ENCODE results near the gene UTP25.
"Not testable (repeated sequence)": the region's sequence is repeated elsewhere in the genome, so short reads cannot be mapped to it uniquely, and the experiment has no call there.

The UTP25 gene

DNA sequence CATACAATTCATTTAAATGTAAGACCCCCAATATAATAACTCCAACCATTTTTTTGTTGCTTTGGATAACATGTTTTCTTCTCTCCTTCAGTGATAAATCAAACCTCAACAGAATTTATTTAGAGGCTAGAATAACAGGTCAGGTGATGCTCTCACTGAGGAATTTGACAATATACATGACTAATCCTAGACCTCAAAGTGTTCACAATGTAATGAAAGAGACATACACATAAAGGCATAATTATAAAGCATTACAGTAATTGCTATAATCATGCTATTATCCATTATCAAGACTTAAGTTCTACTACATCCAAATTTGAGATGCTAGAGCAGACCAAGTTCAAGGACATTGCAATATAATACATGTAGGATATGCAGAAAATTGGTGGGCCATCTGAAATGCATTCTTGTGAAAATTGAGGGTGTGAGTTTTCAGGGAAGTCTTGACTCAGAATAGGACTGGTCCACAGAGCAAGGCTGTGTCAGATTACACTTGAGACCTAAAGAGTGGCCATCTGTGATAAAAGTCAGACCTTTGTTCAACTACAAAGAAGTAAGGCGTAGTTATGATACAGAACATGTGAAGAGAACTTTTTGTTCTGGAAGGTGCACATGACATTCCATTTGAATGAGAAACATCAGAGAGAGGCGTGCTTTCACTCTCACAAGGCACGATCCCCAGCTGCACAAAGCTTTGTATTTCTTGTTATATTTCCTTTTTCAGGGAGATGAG, 45.5 kb downstream of the UTP25 start:
- DNase-seq (ENCODE audit: low spot score) = no peak

DNA sequence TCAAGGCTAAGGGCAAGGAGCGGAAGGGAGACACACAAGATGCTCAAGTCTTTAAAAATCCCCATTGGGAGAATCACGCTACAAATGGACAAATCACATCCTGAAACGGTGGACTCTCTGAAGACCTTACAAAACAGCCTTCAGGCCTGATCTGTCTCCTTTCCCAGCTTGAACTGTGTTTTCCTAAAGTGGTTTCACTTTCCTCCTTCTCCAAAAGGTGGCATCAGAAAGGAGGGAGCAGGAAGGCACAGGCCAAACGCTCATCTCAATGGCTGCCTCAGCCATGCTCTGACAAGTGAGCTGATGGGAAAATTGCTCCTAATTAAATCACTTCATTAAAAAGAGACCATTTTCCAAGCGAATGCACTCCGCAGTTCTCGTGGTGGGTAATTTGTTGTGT, 47.7 kb downstream of the UTP25 start:
- no peak for DNase-seq (ENCODE audit: low spot score)

DNA sequence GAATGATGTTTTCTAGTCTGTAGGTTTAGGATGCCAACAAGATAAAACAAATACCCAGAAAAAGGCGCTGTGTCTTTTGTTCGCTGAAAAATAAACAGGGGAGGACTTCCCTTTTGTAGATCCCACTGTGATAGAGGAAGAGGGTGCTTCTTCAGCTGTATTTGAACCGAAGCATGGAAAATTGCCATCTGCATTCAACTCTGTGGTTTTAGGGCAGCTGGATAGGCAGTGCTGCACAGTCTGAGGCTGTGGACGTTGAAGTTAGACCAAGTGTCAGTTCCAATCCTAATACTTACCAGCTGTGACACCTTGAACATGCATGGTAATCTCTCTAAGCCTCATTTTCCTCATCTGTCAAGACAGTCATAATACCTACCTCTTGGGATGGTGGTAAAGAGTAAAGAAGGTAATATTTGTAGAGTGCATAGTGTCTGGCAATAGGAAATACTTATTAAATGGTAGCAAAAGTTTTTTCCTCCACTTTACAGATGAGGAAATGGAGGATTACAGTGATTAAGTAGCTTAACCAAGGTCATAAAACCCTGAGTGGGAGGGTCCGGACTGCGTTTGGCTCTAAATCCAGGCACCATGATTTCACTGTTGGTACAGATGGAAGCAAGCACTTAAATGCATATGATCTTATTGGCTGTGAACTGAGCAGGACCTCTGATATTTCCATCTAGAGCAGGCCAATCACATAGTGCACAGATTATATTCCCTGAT, 48.5 kb downstream of the UTP25 start:
- no peak for DNase-seq (ENCODE audit: low spot score)

DNA sequence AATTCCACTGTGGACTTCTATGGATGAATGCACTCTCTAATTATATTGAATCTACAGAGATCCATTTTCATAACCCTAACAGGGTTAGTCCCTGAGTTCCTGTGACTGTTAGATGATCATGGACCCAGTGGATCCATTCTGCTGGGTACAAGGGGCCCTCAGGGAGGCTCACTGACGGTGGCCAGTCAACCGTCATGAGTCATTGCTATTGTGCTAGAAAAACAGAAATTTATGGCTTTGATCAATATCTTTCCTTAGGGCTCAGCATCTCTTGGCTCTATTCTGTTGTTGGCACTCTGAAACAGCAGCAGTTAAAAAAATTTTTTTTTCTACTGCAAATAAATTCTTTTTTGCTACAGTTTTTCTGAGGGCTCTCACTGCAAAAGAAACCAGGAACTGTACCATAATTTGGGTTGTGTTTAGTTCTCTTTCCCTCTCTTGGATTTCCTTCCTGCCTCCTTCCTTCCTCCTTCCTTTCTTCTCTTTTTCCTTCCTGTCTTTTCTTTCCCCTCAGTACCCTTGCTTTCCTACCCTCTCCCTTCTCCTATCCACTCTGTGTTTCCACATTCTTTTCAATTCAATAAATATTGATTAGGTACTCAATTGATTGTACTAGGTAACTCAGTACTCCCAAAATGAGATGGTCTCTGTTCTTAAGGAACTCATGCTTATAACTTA, 49.5 kb downstream of the UTP25 start:
- no peak for DNase-seq (ENCODE audit: low spot score)

DNA sequence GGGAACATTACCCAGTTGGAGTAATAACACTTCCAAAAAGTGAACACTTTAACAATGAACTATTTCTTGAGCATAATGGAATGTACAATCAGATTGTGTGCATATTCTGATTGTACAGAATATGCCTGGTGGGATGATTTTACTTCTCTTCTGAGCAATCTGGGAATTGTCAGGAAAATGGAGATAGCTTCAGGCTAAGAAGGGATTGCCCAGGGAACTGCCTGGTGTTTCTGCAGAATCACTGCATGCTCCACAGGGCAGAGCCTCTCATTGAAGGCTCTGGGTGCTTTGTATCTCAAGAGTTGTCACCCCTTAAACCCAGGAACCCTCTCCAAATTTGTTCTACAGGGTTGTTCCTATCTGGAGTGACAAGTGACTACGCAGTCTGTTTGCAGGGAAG, 51.2 kb downstream of the UTP25 start:
- DNase-seq (ENCODE audit: low spot score) = no peak

DNA sequence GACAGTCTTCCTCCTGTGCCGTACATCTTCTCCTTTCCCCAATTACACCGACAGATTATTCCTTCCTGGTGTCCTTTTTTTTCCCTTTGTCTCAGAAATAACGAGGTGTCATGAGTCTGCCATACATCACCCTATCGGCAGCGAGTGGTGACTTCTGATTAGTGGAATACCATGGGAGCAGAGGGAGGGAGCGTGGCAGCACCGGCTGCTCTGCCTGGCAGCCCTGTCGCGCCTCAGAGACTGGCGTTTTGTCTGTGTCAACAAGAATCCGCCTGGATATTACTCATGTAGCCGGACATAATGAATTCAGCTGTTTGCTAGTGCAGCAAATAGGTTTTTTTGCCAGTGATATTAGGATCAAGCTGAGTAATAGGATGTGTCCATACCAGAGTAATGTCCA, 51.8 kb downstream of the UTP25 start:
- DNase-seq (ENCODE audit: low spot score) = no peak

DNA sequence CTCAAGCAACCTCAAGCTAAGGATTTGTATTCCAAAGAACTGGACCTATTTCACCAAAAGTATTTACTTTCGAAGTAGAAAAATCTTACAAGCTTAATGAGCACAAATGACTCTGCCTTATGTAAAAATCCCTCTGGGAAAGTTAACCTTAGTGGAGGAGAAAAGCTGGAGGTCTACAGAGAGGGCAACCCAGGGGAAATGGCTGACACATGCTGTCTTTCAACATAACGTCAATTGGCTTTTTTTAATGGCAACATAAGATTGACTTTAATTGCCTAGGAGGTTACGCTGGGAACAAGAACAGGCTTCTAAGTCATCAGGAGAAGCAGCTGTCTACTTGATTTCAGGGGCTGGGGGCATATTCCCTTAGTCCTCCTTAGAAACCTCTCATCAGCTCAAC, 52.3 kb downstream of the UTP25 start:
- DNase-seq (ENCODE audit: low spot score) = no peak

DNA sequence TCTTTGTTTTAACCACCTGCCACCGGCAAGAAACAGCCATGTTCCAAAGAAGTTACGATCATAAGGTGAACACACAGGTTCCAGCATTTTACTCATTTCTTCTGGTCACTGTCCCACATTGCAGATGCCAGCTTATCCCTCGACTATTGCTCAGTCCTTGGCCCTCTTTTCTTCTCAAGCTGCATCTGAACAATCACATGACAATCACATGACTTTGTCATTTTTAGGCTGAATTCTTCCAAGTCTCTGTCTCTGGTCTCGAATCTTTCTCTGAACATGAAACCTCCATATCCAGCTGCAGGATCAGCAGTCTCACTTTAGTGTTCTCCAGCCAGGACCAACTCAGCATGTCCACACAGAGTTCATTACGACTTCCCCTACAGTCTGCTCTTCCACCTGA, 53.8 kb downstream of the UTP25 start:
- no peak for DNase-seq (ENCODE audit: low spot score)

DNA sequence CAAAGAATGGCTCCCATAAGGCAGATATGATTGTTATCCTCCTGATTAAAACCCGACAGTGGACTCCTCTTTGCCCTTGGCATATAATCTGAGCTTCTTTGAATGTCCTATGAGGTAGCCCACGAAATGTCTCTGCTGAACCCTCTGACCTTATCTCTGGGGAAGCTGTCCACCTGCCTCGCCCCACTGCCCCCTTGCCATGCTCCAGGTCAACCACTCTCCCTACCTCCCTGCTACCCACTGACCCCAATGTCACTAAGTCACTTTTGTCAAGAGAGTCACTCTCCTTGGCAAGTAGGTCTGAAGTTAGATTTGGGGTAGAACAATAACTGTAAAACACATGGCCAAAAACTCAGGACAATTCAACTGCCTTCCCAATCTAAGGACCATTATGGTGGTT, 54.5 kb downstream of the UTP25 start:
- DNase-seq (ENCODE audit: low spot score) = no peak

DNA sequence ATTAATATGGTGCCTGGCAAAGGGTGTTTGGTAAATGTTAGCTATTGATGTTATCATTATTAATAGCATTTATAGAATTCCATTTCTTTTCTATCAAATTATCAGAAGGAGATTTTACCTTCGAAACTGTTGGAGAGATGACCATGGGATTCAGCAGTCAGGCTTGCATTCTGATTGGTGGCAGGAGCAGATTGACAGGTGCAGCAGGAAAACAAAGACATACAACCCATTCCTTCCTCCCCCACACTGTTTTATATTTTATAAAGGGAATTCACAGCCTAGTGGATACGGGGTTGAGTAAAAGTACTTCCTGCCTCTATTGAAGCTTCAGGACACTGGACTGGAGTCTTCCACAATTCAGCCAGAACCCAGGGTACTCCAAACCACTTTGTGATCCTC, 55.2 kb downstream of the UTP25 start:
- DNase-seq (ENCODE audit: low spot score) = no peak

DNA sequence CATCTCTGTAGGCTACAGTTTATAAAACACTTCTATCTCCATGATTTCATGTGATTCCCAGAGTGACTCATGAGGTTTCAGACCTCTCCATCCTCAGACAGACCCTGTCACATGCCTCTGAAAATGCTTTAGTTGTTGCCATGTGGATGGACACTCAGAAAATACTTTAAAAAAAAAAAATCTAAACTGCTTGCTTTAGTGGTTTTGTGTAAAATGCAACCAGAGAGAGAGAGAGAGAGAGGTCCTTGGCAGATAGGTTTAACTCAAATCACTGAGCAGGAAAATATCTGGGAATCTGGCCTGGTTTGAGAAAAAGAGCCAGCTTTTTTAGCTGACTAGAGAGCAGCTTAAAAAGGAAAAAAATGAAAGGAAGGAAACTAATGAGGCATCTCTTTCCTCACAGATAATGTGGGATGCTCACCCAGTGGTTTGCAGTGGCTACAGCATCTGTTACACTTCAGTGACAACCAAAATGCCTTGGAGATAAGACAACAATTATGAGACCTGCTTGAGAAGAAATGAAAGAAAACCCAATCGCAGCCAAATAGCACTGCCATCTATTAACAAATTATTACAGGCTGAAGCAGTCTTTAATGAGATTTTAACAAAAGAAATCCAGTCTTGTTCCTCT, 55.7 kb downstream of the UTP25 start:
- no peak for DNase-seq (ENCODE audit: low spot score)

DNA sequence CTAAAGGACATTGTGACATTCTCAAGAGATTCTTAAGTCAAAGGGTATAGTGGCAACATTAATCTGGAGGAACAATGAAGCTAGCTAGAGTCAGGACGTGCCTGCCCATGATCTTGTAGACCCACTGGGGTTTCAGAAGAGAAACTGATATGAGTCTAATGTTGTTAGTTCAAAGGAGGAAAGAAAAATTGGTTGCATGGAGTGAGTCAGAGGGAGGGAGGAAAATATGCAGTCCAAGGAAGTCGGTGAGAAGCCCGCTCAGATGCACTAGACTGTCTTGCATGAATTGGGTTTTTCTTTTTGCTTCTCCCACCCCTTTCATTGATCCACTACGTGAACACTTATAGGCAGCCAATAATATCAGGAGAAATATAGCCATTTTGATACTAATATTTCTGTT, 56.5 kb downstream of the UTP25 start:
- no peak for DNase-seq (ENCODE audit: low spot score)

DNA sequence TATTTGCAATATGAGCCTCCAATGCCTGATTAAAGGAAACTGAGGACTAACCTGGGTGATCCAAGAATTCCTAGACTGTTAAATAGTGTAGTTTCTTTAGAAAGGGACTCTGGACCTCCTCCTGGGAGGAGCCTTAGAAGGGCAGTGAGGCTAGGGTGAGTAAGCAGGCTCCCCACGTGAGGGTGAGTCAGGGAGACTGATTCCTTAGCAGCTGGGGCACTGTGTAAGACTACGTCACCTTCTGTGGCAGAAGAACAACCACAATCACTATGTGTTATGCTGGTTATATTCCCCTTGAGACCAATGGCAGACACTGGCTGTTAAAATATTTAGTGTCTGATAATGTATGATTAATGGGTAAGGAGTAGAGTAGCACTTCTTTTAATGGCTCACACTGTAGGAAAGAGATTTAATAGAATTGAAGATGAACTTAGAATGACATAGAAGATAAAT, 56.9 kb downstream of the UTP25 start:
- no peak for DNase-seq (ENCODE audit: low spot score)

DNA sequence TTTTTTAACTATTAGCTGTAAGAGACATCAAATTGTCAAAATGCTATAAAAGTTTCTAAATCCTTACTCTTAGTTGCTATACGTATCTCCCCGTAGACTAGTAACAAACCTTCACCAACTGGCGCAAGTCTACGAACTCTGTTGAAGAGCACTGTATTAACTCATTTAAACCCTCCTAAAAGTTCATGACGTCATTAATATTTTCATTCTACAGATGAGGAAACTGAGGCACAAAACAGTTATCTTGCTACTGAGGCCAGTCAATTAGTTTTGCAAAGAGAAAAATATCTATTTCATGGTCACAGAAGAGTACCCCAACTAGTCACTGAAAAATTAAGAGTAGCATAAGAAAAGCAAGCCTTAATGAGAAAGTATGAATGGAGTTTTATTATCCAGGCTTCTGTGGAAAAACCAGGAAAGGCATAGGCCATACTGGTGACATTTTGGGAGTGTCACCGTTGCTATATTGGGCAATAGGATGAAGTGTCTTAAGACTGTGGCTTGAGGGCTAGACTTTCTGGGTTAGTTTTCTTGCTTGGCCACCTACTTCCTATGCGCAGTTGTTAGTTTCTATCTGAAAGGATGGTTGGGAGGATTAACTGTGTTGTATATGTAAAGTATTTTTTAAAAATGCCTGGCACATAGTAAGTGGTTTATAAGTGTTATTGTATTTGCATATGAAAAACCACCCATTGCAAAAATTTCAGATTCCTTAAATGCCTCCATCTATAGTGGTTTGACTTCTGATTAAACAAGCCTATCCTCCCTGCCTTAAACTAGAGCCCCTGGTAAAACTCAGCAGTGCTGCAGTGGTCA, 57.8 kb downstream of the UTP25 start:
- no peak for DNase-seq (ENCODE audit: low spot score)

DNA sequence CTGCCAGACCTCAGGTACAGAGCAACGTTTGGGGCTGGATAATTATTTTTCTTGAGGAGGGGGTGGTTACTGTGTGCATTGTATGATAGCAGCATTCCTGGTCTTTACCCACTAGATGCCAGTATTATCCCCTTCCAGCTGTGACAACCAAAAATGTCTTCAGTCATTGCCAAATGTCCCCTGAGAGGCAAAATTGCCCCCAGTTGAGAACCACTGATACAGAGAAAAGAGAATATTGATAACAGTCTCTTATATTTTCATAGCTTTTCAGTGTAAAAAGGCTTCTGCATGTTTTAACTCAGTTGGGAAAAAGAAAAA, 58.4 kb downstream of the UTP25 start:
- no peak for DNase-seq (ENCODE audit: low spot score)

DNA sequence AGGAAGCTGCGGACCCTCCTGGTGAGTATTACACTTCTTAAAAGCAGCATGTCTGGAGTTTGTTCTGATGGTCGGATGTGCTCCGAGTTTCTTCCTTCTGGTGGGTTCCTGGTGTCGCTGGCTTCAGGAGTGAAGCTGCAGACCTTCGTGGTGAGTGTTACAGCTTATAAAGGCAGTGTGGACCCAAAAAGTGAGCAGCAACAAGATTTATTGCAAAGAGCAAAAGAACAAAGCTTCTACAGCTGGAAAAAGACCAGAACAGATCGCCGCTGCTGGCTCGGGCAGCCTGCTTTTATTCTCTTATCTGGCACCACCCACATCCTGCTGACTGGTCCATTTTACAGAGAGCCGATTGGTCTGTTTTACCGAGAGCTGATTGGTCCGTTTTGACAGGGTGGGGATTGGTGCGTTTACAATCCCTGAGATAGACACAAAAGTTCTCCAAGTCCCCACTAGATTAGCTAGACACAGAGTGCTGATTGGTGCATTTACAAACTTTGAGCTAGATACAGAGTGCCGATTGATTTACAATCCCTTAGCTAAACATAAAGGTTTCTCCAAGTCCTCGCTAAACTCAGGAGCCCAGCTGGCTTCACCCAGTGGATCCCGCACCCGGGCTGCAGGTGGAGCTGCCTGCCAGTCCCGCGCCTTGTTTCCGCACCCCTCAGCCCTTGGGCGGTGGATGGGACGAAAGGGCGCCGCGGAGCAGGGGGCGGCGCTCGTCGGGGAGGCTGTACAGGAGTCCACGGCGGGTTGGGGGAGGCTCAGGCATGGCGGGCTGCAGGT, 60.7 kb downstream of the UTP25 start:
- DNase-seq (ENCODE audit: low spot score) = not testable (repeated sequence)

DNA sequence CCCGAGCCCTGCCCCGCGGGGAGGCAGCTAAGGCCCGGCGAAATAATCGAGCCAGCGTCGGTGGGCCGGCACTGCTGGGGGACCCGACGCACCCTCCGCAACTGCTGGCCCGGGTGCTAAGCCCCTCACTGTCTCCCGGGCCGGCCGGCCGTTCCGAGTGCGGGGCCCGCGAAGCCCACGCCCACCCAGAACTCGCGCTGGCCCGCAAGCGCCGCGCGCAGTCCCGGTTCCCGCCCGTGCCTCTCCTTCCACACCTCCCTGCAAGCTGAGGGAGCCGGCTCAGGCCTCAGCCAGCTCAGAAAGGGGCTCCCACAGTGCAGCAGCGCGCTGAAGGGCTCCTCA, 61.3 kb downstream of the UTP25 start:
- no peak for DNase-seq (ENCODE audit: low spot score)

DNA sequence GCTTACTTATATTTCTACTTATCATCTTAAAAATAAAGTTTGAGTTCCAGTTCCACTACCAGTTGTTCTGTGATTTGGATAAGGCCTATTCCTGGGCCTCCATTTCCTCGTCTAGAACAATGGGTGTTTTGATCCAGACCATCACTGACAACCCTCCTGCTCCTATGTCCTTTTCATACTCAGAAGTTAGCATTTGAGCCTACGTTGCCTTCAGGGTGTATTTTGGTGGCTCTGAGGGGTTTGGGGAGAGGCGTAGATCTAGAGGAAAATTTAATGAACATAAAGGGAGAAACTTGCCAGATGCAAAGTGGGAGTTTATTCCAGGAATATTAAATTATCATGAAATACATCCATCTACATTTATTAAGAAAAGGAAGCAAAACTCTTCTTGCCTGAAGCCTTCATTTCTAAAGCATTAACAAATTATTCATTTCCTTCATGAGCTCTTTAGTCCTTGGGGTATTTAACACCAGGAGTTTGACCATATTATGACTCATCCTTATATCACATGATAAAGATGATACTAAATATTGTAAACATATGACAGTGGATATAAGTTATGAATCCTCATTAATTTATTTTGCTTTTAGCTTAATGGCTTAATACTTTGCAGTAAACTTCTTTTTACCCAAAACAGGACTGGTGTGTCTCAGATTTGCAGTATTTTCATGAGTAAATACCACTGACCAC, 63.0 kb downstream of the UTP25 start:
- DNase-seq (ENCODE audit: low spot score) = no peak

DNA sequence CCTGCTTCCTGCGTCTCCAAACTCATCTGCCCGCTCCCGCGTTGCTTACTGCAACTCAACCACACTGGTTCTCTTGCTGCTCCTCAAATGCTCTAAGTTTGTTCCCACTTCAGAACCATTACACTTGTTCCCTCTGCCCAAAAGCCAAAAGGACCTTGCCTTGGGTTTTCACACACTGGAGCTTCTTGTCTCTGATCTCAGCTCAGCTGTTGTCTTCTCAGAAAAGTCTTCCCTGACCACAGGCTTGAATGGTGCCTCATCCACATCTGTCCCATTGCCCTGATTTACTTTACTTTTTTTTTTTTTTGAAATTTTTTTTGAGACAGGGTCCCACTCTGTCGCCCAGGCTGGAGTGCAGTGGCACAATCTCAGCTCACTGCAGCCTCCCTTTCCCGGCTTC, 66.0 kb downstream of the UTP25 start:
- no peak for DNase-seq (ENCODE audit: low spot score)

DNA sequence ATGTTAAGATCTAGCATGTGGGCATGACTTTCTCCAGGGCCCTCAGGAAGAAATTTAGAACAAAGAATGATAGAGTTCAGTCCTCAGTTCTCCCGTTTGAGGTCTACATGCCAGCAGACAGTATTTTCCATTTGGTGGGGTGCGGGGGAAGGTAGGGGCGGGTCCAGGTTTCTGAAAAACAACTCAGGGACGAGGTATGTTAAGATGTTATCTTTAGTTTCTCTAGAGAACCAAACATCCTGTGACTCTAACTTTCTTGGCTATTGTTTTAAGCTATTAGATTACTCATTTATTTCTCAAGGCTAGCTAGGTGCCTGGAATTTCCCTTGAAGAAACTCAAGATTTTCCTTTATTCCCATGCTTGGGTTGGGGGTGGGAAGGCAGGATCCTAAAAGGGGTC, 67.9 kb downstream of the UTP25 start:
- DNase-seq (ENCODE audit: low spot score) = no peak

DNA sequence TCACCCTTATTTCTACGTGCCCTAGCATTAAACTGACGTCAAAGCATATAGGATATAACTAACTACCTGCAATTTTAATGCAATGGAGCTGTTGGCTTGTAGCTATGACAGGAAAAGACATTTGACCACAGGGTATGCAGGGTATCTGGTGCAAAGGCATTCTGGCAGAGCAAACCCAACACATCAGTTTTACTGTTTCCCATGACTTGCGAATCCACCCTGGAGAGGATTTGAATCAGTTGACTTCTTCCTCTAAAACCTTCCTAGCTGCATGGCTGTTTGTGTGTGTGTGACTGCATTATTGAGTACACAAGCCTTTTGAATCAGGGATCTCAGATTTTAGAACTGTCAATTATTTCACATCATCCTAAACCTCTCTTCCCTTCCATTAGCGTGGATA, 68.6 kb downstream of the UTP25 start:
- DNase-seq (ENCODE audit: low spot score) = no peak
